HG03097 (cell line): ENCODE measurements around the gene SCEL.

ENCODE experiments used
- ATAC-seq: cut with Tn5 transposase; IDR thresholded peaks from one replicate; pipeline ENCODE4 v1.9.1; 2021; ENCODE audit not compliant: unreplicated experiment, low FRiP score

SCEL gene

GRCh38 chr13:77519808-77520207, 15.7 kb upstream of the SCEL start:
- no peak for ATAC-seq

DNA sequence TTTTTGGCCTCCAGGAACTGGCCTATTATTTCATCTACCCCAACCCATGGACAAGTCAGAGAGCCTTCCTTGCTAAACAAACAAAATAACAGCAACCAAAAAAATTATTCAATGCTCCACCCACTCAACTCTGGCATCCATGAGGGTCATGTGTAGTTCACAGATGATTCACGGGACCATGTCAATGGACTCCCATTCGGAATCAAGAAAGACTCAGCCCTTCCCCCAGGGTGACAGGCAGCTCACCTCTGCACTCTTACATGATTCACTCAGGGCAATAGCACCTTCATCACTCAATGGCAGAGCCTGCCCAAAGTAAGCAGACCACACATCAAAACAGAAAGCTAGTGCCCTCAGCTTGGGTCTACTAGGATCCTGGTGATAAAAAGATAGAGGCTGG, 14.3 kb upstream of the SCEL start:
- no peak for ATAC-seq

GRCh38 chr13:77521595-77522367, 13.7 kb upstream of the SCEL start:
- no peak for ATAC-seq

- no peak for ATAC-seq
Observed at GRCh38 chr13:77522444-77522843, 13.1 kb upstream of the SCEL start.

- no peak for ATAC-seq
Observed at GRCh38 chr13:77523386-77523785, 12.1 kb upstream of the SCEL start.

DNA sequence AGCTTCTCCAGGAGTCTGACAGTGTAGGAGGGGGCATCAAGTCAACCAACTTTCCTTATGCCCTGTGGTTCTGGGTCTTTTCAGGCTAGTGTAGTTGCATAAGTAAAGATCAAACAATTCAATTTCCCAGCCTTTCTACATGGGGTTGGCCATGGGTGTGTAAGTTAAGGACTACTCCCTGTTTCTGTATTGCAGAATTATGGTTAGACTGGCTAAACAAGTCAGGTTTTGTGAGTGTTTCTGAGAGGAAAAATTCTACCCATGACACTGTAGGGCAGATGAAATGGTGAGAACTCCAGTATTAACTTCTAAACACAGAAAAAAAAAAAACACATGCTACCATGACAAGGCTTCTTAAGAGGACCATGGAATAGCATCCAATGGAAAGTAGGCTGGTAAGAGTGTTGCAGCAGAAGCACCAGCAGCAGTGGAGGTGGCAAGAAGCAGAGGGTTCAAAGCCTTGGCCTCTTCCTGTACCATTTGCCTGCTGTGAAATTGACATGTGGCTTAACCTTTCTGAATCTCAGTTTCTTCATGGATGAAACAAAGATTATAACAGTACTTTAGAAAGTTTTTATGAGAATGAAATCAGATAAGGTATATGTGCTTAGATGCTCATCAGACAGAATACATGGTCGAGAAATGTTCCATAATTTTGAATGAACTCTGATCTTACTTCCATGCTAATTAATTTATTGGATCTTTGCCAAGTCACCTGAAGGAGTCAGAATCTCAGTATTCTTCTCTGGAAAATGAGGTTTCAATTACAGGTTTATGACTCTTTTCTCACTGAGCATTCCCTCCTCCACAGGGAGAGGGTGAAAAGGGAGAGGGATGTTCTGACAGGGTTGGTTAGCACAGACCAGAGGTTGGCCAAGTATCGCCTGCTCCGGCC, 11.4 kb upstream of the SCEL start:
- ATAC-seq: no peak

GRCh38 chr13:77528414-77528813, 7.1 kb upstream of the SCEL start:
- no peak for ATAC-seq

- ATAC-seq: peak; percentile 88
Observed at GRCh38 chr13:77528834-77529500, 6.5 kb upstream of the SCEL start.

GRCh38 chr13:77529501-77529840, 6.0 kb upstream of the SCEL start:
- ATAC-seq: no peak

DNA sequence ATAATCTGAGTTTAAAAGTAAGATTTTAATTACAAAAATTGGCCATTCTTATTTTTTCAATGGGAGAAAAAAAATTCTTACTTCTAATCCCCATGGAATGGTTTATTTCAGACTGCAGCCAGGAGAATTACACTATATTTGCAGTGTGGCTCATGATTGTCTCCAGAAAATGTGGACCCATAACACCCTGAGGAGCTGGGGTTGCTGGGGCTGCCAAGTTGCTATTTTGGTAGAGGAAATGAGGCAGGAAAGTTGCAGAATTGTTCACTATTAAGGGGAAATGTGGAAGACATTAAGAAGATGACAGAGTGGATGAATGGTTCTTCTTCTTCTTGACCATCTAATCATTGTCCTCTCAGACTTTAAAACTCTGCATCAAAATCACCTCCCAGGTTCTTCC, 4.6 kb upstream of the SCEL start:
- no peak for ATAC-seq

DNA sequence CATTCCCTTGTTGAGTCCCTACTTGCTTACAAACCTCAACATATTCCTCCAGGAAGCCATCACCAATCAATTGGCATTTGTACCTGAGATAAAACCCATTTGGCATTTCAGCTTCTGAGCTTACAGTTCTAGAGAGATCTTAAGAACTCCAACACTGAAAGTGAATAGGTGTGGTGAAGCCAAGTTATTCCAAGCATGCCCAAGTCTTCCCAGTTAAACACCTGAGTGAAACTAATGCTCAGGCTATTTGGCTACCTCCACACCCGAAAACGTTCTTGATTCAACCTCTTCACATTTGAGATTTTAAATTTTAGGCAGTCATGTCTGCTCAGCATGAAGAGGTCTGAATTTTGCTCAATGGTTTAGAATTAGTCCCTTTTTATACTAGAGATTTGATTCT, 2.5 kb upstream of the SCEL start:
- ATAC-seq: no peak

DNA sequence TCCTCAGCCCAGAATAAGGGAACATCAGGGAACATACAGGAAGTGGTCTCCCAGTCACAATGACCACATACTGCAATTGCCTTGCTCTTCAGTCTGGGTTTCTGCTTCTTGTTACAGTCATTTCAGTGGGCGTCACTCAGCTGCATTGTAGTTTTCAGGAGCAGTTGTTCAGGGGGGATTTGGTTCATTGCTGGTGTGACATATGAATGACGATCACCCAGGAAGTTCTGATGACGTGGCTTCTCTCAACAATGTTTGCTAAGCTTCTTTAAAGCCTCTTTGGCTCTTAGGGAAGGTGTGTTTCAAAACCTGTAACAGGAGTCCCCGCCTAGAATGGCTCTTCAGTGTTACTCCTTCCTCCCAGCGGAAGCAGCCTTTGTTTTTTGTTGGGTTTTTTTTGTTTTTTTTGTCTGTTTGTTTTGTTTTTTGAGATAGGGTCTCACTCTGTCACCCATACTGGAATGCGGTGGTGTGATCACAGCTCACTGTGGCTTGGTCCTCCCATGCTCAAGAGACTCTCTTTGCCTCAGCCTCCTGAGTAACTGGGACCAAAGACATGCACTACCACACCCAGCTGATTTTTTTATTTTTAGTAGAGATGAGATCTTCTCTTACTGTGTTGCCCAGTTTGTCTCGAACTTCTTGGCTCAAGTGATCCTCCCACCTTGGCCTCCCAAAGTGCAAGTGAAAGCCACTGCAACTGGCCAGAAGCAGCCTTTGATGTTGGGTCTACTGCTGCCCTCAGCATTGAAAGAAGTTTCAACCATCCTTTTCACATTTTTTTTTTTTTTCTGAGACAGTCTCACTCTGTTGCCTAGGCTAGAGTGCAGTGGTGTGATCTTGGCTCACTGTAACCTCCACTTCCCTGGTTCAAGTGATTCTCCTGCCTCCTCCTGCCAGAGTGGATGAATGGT, 1.4 kb upstream of the SCEL start:
- ATAC-seq: no peak

DNA sequence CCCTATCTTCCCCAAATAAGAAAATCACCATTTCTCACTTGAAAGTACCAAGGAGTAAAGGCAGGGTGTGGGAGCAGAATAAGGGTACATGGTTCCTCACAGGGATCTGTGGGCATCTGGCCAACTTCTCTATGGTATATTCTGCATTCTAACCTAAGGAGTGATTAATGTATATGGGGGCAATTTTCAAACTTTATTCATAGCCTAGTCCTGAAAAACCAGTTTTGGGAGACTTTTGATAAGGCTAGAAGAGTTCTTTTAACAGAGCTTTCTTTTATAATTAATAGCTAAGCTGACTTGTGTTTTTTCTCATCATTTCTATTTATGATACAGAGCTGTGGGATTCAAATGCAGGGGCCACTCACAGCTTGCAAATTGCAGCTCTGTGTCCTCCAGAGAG, 852 bp downstream of the SCEL start:
- no peak for ATAC-seq

- ATAC-seq: no peak
Observed at GRCh38 chr13:77537289-77537919, 1.9 kb downstream of the SCEL start.

DNA sequence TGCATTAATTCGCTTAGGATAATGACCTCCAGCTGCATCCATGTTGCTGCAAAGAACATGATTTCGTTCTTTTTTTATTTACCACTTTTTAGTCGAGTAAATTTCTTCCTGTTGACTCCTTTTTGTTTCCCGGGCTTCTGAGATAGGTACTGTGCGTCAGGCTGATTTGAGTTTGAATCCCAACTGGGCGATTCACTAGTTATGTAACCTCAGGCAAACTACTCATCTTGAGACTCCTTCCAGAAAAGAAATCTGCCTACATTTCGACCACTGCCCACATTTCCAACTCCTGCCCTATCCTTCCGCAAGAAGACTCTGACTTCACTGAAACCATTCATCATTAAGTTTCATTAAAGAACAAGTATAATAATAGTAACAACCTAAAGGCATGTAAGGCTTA, 8.2 kb downstream of the SCEL start:
- no peak for ATAC-seq

DNA sequence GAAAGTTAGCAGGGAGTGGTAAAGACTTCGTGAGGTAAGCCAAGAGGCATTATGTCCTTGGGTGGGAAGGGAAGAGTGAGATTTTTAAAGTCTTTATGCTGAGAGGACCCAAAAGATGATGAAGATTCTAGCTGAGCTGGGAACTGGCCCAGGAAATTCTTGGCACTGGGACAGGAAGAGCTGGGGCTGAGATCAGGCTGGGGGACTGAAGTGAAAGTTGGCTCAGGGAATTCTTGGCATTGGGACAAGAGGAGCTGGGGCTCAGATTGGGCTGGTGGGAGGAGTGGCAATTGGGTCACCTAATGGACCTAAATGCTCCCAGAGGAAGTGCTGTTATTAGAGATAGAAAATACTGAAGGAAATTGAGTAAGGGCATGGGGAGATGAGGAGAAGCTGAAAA, 8.8 kb downstream of the SCEL start:
- no peak for ATAC-seq

GRCh38 chr13:77544758-77545338, 9.3 kb downstream of the SCEL start:
- peak; percentile 64 for ATAC-seq

- ATAC-seq: no peak
Observed at GRCh38 chr13:77545626-77546412, 10.3 kb downstream of the SCEL start.

- peak; percentile 55 for ATAC-seq
Observed at GRCh38 chr13:77548095-77548494, 12.6 kb downstream of the SCEL start.
